AG04449 (cell line): ENCODE measurements around the gene LRRC2.
"Not testable (repeated sequence)": the region's sequence is repeated elsewhere in the genome, so short reads cannot be mapped to it uniquely, and the experiment has no call there.

ENCODE experiments used
- CTCF ChIA-PET: fragments of 350-600 bp; formaldehyde crosslinking; extraction: SDS; loops from one replicate; lab custom pipeline; 2021; ENCODE audit warnings: antibody characterized with exemption; lab: Yijun Ruan, JAX
- POLR2A ChIA-PET: fragments of 400-600, 350-600 bp; formaldehyde crosslinking; extraction: SDS; loops from one replicate; lab custom pipeline; 2020; ENCODE audit warnings: antibody characterized with exemption, inconsistent platforms; lab: Yijun Ruan, JAX
- DNase-seq: peaks from one replicate; pipeline ENCODE4 v3.0.0-alpha.2; 2010; ENCODE audit warnings: low read depth, low spot score
- H3K4me3 ChIP-seq: 2 replicates; pipeline ENCODE4 v1.5.1; 2011; ENCODE audit warnings: low read depth, mild to moderate bottlenecking, control low read depth, low read length
- TF ChIP-seq, protein P1 (sequence below): IDR thresholded peaks from one replicate; pipeline ENCODE4 v1.5.1; 2011; ENCODE audit warnings: mild to moderate bottlenecking, moderate library complexity, low read length, control low read depth, inconsistent platforms; ENCODE audit not compliant: insufficient read depth; ENCODE audit errors: missing control alignments

Gene LRRC2

GRCh38 chr3:46538803-46539442, 27.2 kb downstream of the LRRC2 start:
- CTCF ChIA-PET: interaction anchor here (0.8 to 7.1 kb wide), 3 partner anchors 10 to 50 kb away, joined by 3 to 28 read pairs (median 6); no protein-coding TSS in a partner anchor
- no peak for DNase-seq
- H3K4me3 ChIP-seq: peak overlapping the region; percentile 23
- POLR2A ChIA-PET: interaction anchor here (0.6 kb wide), 1 partner anchor 88 kb away, joined by 3 read pairs; no protein-coding TSS in a partner anchor
- TF ChIP-seq, protein P1, sequence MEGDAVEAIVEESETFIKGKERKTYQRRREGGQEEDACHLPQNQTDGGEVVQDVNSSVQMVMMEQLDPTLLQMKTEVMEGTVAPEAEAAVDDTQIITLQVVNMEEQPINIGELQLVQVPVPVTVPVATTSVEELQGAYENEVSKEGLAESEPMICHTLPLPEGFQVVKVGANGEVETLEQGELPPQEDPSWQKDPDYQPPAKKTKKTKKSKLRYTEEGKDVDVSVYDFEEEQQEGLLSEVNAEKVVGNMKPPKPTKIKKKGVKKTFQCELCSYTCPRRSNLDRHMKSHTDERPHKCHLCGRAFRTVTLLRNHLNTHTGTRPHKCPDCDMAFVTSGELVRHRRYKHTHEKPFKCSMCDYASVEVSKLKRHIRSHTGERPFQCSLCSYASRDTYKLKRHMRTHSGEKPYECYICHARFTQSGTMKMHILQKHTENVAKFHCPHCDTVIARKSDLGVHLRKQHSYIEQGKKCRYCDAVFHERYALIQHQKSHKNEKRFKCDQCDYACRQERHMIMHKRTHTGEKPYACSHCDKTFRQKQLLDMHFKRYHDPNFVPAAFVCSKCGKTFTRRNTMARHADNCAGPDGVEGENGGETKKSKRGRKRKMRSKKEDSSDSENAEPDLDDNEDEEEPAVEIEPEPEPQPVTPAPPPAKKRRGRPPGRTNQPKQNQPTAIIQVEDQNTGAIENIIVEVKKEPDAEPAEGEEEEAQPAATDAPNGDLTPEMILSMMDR: no peak

DNA sequence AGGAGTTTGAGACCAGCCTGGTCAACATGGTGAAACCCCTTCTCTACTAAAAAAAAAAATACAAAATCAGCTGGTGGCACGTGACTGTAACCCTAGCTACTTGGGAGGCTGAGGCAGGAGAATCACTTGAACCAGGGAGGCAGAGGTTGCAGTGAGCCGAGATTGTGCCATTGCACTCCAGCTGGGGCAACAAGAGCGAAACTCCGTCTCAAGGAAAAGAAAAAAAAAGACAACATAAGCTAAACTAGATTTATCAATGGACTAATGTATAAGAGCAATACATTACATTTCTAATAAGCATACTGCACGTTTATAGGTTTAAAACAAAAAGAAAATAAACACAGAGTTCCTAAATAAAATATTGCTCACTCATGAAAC, 27.7 kb downstream of the LRRC2 start:
- H3K4me3 ChIP-seq, POLR2A ChIA-PET, DNase-seq: not testable (repeated sequence)
- CTCF ChIA-PET: interaction anchor here (1.3 to 7.1 kb wide), 2 partner anchors 11 to 49 kb away, joined by 3 to 28 read pairs; no protein-coding TSS in a partner anchor

DNA sequence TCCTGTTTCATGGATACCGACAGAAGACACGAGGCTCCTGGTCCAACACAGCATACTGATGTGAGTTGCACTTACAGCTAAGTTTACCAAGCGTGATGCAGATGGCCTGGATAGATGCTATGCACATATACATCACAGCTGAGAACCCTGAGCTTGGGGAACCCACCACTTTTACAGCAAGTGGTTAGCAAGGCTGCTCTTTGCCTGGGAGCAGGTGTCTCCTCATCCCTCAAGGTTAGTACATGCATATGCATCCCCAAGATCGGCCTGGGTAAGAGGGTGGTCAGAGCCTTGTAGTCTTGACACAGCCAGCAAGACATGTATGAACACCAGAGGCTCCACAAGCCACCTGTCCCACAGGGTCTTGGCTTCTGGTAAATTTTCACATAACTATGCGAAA, 28.3 kb downstream of the LRRC2 start:
- ChIA-PET CTCF (interaction anchor here (7.1 kb wide), 1 partner anchor 49 kb away, joined by 28 read pairs; no protein-coding TSS in a partner anchor), POLR2A (no interaction called here)
- no peak overlapping the region for H3K4me3 ChIP-seq
- TF ChIP-seq, protein P1: no peak
- no peak for DNase-seq

GRCh38 chr3:46537316-46537715, 28.8 kb downstream of the LRRC2 start:
- CTCF ChIA-PET: interaction anchor here (7.1 kb wide), 1 partner anchor 48 kb away, joined by 28 read pairs; no protein-coding TSS in a partner anchor
- no peak for DNase-seq
- TF ChIP-seq, protein P1: no peak
- no peak overlapping the region for H3K4me3 ChIP-seq
- POLR2A ChIA-PET: no interaction called here

GRCh38 chr3:46536758-46537157, 29.3 kb downstream of the LRRC2 start:
- TF ChIP-seq, protein P1: no peak
- no peak for DNase-seq
- no peak overlapping the region for H3K4me3 ChIP-seq
- ChIA-PET POLR2A (no interaction called here), CTCF (no interaction called here)

DNA sequence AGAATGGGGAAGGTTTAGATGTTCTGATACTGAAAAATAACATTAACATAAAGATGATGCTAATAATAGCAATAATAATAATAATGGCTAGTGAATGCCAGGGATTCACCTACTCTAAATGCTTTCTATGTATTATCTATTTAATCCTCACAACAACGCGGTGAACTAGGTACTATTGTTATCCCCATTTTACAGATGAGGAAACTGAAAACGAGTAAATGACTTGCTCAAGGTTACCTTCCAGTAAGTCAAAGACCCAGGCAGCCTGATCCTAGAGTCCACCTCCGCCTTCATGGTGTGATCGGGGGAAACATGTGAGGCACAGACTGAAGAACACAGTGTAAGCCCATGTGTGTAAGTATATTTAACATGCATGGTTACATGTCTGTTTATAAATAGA, 30.4 kb downstream of the LRRC2 start:
- ChIA-PET POLR2A (no interaction called here), CTCF (no interaction called here)
- TF ChIP-seq, protein P1: no peak
- H3K4me3 ChIP-seq: no peak overlapping the region
- no peak for DNase-seq

- CTCF ChIA-PET: no interaction called here
Measured at GRCh38 chr3:46533091-46533490, 33.0 kb downstream of the LRRC2 start.

More at GRCh38 chr3:46533091-46533490, 33.0 kb downstream of the LRRC2 start:
- TF ChIP-seq, protein P1: no peak
- POLR2A ChIA-PET: no interaction called here
- H3K4me3 ChIP-seq: no peak overlapping the region
- no peak for DNase-seq
